GM10266 (cell line): Measurements from ENCODE around the gene KRTAP9-9.

Experiments
- DNase-seq: peaks from one replicate; pipeline ENCODE4 v3.0.0; 2012; ENCODE audit errors: extremely low spot score
- CTCF ChIP-seq: IDR thresholded peaks from 2 replicates; pipeline ENCODE4 v1.5.1; 2012; ENCODE audit warnings: mild to moderate bottlenecking, low read depth; ENCODE audit not compliant: control insufficient read depth, insufficient read depth; ENCODE audit errors: missing control alignments

Gene KRTAP9-9

GRCh38 chr17:41284043-41284442 lies 28.9 kb downstream of the KRTAP9-9 start:
- no peak for TF ChIP-seq CTCF
- DNase-seq, result peak; percentile 0

- DNase-seq, result peak; percentile 0
- TF ChIP-seq CTCF, result no peak
Observed at GRCh38 chr17:41284546-41284945, 29.4 kb downstream of the KRTAP9-9 start.

GRCh38 chr17:41287050-41287449 lies 31.9 kb downstream of the KRTAP9-9 start:
- peak; percentile 0 for DNase-seq
- no peak for TF ChIP-seq CTCF

GRCh38 chr17:41294016-41294415 lies 38.8 kb downstream of the KRTAP9-9 start:
- no peak for DNase-seq
- no peak for TF ChIP-seq CTCF

GRCh38 chr17:41296846-41297245 lies 41.7 kb downstream of the KRTAP9-9 start:
- no peak for TF ChIP-seq CTCF
- no peak for DNase-seq

GRCh38 chr17:41298458-41299135 lies 43.4 kb downstream of the KRTAP9-9 start:
- no peak for DNase-seq
- no peak for TF ChIP-seq CTCF

- no peak for DNase-seq
- TF ChIP-seq CTCF, result no peak
Observed at GRCh38 chr17:41301204-41301790, 46.1 kb downstream of the KRTAP9-9 start.
